ENCODE measurements around the gene CDH4.

CDH4 gene

GRCh38 chr20:61332016-61332975, 80.2 kb downstream of the CDH4 start:
- DNase-seq, result no peak

GRCh38 chr20:61333484-61334108, 81.5 kb downstream of the CDH4 start:
- no peak for DNase-seq

DNA sequence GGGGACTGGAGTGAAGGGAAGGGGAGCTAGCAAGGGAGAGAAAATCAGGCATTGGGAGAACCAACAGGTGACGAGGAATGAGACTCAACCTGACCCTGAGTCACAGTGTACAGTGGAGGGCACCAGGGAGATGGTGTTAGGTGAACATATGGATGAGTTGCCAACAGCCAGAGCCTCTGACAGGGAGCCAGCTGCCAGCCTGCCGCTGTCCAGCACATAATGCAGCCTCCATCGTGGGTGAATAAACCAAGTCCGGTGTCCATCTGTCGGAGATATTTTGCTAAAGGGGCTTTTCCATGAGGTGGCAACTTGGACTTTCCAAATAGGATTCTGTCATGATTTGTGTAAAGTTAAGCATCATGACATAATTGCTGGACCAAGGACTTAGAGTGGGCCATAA, 88.1 kb downstream of the CDH4 start:
- DNase-seq, result no peak

DNA sequence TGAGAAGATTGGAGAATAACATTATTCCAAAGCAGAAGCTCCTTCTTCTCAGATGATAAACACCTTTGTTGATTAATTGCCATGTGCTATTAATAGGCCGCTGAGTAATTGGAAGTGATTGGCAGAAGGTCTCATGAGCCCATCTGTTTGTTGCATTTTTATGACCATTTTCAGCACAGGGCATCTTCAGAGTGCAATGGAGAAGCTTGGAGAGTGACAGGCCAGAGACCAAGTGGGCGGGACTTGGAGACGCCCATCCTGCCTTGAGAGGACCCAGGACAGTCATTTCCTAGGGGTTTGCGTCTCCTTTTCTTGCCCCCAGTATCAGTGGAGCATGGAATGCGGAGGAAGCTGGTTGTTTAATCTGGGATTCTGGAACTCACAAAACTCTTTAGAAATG, 89.5 kb downstream of the CDH4 start:
- DNase-seq, result no peak

DNA sequence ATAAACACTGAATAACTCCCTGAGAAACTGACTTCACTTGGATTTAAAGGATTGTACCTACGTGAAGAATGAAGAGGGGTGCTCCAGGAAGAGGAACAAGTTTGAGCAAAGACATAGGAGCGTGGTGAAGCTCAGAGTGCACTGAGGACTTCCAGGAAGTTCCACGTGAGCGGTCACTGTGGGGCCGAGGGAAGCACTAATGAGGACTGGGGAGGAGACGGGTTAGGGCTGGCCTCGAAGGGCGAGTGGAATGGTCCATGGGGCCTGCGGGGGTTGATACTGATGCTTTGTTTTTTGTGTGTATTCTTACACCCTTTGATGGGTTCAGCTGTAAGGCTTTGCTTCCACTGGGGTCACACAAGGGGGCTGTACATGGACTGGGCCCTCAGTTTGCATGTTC, 91.9 kb downstream of the CDH4 start:
- DNase-seq, result no peak

GRCh38 chr20:61345656-61346055, 93.6 kb downstream of the CDH4 start:
- DNase-seq, result no peak

GRCh38 chr20:61346996-61347395, 94.9 kb downstream of the CDH4 start:
- DNase-seq, result no peak

DNA sequence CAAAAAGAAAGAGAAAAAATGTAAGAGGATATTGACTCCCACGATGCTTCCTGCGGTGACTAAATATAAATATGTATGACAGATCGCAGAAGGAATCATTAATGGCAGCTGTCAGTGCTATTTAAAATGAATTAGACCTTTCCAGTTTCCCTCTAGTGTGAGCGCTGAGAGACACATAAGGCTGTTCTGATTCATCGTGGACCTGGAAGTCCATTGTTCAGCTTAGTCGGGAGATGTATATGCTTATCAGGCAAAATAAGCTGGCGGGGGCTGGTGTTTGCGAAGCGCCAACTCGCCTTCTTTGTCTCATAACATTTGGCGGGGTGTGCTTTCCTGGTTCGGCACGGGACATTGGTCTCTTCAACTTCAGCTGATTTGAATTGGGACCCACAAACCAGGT, 95.4 kb downstream of the CDH4 start:
- no peak for DNase-seq

GRCh38 chr20:61349447-61350165, 97.5 kb downstream of the CDH4 start:
- DNase-seq, result no peak

GRCh38 chr20:61350500-61351250, 98.6 kb downstream of the CDH4 start:
- no peak for DNase-seq

DNA sequence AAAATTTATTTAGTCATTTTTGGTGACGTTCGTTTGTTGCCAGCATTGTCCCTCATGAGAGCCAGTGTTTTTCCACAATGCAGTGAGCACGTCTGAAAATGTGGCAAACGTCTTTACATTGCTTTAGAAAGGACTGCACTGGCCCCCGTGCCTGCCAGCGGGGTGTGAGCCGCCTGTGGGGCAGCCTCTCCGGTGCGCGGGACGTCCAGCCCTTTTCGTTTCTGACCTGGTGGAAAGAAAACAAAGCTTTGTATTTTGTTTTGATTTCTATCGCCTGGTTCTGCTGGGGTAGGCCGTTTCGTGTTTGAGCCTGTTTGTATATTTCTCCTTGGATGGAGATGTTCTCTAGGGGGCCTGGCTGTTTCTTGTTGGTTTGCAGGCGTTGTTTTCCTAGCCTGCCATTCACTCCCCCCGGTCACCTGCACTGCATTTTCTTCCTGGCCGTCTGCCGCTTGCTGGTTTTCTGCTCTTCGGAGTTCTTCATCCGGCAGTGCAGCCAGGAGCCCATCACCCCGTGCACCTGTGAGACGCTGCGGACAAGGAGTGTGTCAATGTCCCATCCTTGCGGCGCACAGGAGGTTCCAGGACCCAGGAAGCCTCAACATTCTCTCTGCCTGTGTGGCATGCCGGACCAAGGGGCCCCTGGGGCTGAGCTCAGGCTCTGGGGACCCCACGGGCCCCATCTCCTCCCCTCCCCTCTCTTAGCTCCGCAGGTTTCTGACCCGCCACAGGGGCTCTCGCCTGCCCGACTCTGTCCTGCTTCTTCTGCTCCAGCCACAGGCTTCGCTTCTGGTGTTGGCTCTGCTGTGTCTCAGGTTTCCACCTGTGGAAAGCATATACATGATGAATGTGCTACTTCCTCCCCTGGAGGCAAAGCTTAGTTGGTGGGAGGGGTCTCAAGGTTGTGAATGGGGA, 100.5 kb downstream of the CDH4 start:
- no peak for DNase-seq

DNA sequence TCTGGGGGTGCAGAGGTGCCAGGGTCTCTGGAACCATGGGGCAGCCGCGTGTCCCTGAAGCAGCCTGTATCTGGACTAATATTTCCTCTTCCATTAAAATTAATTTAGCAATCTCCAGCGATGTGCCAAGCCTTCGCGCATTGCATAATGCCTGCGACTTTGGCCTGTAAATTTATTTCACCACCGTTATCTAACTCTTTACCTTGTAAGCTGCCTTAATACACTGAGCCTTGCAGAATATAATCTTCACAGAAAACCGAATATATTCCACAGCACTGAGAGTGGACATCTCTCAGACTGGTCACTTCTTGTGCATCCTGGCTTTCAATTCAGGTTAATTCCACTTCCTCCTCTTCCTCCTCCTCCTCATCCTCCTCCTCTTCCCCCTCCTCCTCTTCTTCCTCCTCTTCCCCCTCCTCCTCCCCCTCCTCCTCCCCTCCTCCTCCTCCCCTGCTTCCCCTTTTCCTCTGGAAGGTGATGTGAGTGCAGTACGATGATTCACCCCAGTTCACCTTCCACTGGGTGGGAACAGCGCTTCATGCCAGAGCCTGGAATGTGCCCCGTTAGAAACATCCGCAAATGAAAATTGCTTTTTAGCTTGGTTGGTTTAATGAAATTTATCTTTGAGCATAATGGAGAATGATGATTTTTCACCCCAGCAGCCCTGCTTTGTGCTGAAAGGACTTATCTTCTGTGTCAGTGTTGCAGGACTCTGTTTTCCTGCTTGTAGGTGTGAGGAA, 101.4 kb downstream of the CDH4 start:
- DNase-seq, result no peak

DNA sequence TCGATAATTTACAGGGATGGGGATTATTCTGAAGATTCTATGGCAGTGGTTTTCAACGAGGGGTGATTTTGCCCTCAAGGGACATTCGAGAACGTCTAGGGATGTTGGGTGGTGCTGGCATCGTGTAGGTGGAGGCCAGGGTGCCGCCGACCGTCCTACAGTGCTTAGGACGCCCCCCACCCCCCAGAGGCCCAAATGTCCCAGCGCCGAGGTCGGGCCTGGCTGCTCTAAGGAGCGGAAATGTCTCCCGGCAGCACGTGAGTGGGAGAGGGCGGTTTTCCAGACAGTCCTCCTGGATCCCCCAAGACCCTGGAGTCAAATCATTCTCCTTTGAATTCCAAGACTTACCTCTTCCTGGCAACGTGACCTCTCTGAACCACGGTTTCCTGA, 101.9 kb downstream of the CDH4 start:
- DNase-seq, result no peak

DNA sequence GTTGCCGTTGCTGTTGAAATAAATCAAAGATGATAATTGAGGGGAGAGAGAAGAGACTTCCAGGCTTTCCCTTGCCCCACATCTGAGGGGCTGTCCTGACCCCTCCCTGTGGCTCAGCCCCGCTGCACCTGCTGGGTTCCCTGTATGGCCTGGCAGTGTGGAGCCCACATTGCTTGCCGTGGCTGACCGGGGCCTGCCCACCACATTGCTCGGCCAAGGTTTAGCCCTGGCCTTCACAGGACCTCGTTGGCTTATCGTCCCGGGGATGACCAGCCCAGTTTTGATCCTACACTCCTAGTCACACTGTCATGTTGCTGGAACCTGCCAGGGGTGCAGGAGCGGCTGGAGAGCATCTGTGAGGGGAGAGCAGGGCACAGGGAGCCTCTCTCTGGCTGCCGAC, 102.4 kb downstream of the CDH4 start:
- DNase-seq, result no peak

GRCh38 chr20:61354901-61355495, 102.9 kb downstream of the CDH4 start:
- DNase-seq, result no peak

DNA sequence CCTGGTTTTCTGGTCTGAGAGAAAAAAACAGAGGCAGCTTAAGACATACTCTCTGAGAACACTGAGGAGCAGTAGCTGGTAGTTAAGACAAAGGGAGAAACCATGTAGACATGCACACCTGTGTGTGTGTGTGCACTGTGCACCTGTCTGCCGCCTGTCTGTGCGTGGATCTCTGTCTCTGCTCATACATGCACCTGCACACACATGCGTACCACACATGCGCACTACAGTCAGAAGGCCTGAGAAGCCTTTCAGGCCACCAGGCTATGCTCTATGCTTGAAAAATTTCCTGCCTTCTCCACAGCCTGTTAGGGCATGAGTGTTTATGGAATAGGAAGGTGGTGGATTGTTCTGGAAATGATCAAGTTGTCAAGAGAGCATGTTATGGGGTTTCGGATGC, 103.5 kb downstream of the CDH4 start:
- no peak for DNase-seq

- DNase-seq, result no peak
Observed at GRCh38 chr20:61356196-61356595, 104.1 kb downstream of the CDH4 start.

GRCh38 chr20:61357119-61357518, 105.1 kb downstream of the CDH4 start:
- DNase-seq, result no peak

DNA sequence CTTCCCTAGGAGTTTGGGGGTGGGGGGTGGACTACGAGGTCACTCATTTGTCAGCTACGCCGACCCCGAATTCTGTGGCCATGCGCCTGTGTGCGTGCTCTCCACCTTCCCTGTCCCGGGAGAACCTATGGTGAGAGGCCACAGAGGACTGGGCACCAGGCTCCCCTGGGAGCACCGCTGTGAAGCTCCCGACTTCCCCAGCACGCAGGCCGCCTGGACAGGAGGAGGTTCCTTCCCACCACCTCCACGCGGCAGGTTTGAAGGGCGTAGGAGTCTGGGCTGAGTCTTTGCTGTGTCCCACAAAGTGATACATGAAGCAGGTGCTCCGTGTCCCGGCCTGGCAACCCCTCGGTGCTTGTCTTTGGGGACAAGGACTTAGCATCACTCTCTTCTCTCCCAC, 107.2 kb downstream of the CDH4 start:
- DNase-seq, result no peak

DNA sequence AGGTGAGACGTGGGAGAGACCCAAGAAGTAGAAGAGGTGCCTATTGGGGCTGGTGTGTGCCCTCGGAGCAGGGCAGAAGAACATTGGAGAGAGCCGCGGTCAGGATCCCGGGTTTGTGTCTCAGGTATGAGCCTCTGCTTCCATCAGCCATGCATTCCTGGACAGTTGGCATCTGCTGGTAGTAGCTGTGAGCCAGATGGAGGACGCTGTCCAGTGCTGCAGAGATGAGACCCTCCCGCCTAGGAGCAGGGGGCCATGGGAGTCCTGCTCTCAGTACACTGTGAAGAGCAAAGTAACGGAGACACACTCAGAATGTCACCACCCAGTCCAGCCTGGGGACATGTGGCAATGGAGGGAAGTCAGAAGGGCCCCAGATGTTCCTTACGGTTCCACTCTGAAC, 108.2 kb downstream of the CDH4 start:
- no peak for DNase-seq

- DNase-seq, result no peak
Observed at GRCh38 chr20:61360940-61361339, 108.9 kb downstream of the CDH4 start.
